ENCODE measurements around the gene NSD1. TPM values are rescaled to one million over a fixed set of nuclear protein-coding genes. Genes with fewer than 3 reads are reported as not detected.

Gene NSD1
- polyA plus RNA-seq, 4 donors, result 52.7 to 64.9 (median 57.5) TPM

DNA sequence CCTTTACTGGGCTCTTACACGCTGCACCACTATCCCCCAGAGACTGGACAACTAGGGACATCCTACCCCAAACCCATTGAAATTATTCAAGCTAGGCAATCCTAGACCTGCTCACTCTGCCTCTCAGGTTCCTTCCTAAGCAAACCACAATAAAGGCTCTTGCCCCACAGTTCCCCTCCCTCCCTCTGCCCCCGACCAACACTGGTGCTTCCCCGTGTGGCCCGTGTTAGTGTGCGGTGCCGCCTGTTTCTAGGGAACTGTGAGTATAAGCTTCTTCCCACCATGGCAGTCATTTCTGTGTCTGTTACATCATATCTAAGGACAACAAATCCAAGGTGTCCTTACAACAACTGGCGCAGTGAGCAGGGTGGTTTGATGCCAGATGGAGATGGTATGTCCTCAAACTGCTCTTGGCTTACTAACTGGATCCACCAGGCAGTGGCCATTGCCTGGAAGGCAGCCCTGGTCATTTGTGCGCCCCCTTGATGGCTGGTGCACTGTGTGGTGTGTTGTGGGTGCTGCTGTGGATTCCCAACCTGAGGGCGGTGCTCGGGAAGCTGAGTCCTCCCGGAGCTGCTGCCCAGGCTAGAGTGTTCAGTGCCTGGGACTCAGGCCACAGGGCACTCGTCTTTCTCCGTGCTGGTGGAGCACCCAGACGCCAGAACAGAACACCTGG, 186.5 kb downstream of the NSD1 start:
- DNase-seq (ENCODE audit: low read depth in 4 of 4, low spot score in 2 of 4), result no peak

DNA sequence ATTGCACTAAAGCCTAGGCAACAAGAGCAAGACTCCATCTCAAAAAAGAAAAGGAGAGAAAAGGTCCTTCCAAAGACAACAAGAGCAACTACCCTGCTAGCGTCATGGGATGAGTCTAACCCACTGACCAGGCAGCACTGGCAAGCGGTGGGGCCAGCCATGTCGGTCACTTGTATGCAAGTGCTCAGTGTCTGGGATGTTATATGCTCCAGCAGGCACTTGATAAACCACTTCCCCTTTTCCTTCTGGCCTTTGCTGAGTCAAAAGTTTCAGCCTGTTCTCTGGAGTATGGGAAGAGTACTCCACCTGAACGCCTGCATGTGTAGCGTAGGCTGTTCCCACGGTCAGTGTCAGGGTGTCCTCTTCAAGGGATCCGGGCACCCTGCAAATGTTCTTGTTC, 187.3 kb downstream of the NSD1 start:
- no peak for DNase-seq (ENCODE audit: low read depth in 4 of 4, low spot score in 2 of 4)

DNA sequence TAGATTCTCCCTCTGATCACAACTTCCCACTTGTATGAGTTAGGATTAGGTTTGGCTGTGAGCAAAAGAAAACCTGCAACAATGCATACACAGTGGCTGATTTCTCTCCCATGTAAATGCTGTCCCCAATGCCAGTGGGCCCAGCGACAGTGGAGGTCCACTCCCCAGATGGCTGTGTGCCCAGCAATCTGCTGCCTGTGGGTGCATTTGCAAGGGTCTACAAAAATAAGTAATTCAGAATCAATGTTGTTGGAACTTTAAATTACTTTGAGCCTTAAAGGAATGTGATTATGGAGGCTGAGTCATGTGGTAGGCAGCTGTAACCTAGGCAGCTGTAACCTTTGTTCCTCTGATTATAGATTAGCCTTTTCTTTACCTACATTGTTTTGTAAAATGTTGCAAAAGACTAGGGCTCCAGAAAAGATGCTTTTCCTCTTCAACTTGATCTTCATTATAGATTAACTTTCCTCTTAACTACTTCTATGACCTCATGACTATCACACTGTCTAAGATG, 192.4 kb downstream of the NSD1 start:
- DNase-seq (ENCODE audit: low read depth in 4 of 4, low spot score in 2 of 4), result no peak

DNA sequence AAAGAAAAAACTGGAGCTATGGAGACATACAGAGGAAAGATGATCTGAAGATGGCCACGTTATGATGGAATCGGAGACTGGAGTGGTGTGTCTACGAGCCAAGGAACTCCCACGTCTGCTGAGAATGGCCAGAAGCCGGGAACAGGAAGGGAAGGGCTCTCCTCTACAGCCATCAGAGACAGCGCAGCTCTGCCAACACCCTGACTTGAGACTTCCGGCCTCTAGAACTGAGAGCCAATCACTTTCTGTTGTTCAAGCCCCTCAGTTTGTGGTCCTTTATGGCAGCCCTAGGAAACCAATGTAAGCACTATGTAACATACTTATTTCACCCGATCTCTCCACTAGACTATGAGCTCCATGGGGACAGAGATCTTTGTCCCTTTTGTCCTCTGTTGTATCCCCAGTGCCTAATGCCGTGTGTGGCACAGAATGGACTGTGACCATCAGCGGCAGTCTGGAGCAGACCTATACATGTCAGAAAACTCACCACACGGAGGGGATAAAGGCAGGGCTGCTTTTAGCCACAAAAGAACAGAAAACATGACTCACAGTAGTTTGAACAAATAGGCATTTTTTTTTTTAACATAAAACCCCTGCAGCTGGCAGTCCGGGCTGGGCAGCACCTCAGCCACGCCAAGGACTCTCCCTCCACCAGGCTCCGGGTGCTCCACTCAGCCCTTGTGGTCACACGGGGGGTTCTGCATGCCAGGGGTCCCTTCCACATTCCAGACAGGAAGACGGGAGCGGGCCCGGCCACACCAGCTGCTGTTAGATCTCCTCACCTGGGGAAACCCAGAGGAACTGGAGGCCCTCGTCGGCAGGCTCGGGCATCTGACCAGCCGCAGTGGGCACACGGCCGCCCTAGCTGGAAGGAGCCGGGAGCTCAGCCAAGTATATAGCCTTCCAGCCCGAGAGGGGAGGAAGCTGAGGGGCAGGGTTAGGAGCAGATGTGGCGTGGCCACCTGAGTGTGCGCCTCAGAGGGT, 194.3 kb downstream of the NSD1 start:
- no peak for DNase-seq (ENCODE audit: low read depth in 4 of 4, low spot score in 2 of 4)

DNA sequence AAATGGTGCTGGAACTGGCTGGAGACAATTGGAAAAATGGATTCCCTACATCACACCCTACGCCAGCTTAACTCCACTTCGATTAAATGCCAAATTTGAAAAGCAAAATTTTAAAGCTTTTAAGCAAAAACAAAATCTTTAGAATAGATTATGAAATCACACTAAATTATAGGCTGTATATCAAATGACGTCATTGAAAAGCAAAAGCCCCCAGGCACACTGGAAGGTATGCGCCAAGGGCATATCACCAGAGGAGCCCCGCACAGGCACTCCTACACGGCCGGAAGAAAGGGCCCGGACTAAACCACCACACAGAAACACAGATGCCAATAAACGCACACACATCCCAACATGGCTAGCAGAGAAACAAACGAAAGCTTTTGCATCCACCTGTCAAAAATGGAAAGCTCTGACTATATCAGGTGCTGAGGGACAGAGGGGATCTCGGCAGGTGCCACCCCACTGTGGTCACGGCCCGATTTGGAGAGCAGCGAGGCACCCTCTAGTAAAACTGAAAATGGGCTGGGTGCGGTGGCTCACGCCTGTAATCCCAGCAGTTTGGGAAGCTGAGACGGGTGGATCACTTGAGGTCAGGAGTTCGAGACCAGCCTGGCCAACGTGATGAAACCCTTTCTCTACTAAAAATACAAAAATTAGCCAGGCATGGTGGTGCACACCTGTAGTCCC, 195.1 kb downstream of the NSD1 start:
- DNase-seq (ENCODE audit: low read depth in 4 of 4, low spot score in 2 of 4), result no peak

DNA sequence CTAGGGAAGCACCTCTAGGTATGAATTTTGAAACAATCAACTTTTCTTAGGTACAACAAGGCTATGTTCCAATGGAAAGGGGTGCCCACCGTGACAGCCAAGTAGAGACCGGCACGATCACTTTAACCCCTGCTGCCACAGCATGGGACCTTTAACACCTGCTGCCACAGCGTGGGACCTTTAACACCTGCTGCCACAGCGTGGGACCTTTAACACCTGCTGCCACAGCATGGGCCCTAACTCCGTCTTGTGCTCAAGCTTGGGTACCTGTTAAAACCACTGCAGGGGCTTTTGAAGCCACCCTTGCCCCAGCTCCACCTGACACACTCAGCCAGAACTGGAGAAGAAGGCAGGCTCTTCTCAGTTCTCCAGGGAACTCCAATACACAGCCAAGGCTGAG, 196.3 kb downstream of the NSD1 start:
- DNase-seq (ENCODE audit: low read depth in 4 of 4, low spot score in 2 of 4), result no peak

DNA sequence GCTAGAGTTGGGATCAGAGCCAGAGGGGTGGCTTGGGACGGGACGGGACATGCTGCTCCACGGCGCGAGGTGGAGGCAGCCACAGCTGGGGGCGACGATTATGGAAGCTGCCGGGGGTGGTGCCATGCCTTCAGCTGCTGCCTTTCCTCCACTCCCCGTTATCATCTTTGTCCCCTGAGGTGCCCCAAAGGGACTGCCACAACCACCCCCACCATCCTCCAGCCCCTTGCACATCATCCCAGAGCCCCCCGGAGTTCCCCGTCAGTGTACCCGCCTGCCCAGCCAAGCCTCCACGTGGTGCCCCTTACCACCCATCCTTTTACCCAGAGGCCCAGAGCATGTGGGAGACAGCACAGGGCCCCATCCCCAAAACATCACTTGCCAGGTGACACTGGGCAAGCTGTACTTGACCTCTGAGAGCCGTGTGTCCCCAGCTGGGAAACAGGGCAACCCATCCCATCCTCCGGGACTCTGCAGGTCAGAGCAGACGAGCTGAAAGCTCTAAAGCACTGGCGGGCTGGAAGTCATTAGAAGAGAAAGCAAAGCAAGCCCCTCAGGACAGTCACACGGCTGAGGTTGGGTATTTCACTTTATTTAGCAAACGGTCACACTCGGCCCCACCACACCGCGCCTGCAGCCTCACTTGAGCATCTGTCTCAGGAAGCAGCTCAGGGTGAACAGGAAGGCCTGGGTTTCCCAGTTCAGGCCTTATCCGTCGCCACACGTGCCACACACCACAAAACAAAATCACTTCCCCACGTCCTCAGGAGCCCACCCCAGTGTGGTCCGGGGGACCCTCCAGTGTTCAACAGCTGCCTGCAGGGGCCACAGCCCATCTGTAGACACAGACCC, 197.6 kb downstream of the NSD1 start:
- no peak for DNase-seq (ENCODE audit: low read depth in 4 of 4, low spot score in 2 of 4)

DNA sequence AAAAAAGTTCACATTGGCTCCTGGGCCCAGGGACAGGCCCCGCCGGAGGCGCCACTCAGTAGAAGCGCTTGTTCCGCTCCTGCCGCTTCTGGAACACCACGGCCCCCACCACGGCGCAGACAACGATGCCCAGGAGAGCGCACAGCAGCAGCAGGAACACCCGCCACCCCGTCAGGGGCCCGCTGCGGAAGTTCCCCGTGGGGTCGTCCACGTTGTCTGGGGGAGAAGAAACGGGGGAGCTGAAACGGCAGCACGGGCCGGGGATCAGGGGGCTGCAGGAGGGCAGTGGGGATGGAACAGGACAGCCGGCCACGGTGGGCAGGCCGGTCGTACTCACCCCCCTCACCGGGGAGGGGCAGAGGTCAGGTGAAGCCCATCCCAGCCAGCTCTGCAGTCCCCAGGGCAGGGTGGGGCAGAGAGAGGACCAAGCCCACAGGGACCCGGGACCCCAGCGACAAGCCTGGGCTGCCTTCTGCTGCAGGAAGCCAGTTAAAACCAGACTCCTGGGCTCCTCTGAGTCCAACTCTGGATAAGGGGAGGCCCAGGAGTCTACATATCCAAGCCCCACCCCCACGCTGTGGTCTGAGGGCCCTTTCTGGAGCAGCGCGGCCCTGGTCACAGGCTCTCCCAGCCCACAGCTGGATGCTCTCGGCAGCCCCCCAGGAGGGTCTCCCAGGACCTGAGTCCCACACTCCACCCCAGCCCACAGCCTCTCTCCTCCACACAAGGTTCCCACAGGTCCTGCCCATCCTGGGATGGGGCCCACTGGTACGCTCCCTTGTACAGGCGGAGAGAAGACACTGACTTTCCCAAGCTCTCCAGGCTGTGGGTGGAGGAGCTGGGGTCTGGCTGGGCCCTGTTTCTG, 198.7 kb downstream of the NSD1 start:
- DNase-seq (ENCODE audit: low read depth in 4 of 4, low spot score in 2 of 4), result no peak

DNA sequence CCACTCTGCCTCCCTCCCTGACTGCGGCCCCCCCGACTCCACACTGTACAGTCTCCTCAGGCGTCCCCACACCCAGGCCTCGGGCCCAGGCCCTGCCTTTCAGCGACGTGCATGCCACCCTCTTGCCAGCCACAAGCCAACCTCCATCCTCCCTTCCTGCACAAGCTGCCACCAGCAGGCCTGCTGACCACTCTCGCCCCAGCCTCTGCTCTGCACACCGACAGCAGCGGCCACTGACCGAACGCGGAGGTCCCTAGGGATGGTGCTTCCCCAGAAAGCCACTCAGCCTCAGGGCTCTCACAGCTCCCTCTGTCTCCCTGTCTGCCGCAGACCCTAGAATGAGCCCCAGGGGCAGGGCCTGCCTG, 199.3 kb downstream of the NSD1 start:
- DNase-seq (ENCODE audit: low read depth in 4 of 4, low spot score in 2 of 4), result no peak

DNA sequence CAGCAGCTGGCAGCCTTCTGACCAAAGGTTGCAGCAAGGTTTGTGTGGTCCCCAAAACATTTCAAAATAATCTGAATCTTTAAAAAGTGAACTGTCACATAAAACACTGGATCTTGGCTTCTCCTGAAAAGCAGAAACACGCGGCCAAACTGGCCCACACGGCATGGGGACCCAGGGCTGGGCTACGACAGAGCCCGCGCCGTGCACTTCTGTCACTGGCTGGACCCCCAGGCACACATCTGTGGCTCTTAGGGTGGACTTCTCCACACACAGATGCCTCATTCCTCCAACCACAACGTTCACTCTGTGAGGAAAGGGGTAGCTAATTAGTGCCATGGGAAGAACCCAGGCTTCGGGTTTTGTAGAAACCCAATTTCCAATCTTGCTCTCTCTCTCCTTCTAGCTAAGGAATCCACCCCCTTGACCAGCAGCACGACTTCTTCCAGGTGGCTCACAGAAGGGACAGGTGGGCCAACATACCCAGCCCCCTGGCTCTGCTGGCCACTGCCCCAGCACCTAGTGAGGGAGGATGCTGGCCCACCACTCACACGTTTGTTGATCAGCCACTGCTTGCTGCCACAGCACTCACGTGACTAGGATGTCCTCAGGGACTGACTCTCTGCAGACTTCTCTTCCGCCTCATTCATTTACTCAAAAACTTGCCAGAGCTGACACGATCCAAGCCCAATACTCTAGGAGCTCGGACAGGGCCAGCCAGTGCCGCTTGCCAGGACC, 200.0 kb downstream of the NSD1 start:
- no peak for DNase-seq (ENCODE audit: low read depth in 4 of 4, low spot score in 2 of 4)

DNA sequence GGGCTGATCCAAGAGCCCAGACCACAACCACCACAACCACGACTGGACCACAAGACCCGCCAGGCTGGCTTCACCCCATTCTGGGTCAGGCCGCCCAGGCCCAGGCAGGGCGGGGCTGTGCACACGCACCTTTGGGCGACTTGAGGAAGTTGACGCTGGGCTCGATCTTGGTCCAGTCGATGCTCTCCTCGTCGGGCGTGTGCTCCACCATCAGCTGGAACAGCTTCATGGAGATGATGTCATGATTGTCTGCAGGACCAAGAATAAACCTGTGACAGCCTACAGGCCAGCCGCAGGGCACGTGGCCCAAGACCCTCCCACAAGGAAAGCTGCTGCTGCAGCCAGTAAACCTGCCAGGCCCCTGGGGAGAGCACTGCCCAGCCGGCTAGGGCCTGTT, 200.6 kb downstream of the NSD1 start:
- DNase-seq (ENCODE audit: low read depth in 4 of 4, low spot score in 2 of 4), result no peak

DNA sequence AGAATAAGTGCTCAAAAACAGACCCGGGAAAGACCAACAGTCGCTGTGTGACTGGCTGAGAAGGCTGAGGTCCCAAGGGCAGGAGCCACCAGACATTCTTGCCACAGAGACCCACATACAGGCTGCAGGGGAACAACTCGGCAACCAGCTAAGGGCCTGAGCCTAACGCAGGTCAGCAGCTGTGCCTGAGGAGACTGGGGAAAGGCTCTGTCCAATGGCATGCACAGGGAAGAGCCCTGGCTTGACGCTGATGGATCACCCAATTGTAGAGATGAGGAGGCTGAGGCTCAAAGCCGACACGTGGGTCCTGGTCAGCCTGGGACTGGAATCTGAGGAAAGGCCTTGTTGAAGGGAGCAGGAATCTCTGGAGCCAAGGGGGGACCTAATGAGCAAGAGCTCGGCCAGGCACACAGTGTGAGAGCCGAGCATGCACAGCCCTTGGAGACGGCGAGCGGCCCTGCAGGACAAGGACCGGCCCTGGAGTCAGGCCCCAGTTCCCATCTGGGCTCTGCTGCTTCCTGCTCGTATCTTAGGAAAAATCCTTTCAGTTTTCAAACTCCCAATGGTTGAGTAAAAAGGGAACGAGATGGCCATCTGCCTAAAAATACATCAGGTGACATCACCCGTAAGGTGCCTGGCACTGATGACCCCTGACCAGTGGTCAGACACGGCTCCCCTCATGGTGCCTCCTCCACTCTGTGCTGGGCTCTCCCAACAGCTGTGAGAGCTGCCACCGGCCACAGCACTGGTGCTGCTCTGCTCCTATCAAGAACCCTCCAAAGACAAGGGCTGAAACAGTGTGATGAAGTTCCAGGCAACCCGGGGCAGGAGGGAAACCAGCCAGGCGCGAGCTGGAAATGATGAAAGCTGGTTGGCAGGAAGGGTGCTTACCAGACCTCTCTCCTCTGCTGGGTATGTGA, 201.5 kb downstream of the NSD1 start:
- no peak for DNase-seq (ENCODE audit: low read depth in 4 of 4, low spot score in 2 of 4)

DNA sequence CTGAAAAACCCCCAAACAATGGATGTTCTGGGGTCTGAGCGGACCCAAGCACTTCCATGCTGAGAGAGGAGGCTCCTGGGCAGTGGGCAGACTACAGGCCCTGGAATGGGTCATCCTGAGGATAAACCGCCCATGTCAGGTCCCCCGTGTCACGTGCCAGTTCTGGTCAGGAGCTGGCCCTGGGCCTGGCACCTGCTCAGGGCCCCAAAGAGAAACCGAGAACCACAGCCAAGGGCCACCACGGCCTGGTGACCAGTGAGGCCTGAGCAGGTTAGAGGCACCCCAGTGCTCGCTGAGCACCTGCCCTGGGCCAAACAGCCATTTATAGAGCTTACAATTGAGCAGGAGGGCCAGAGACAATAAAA, 202.1 kb downstream of the NSD1 start:
- DNase-seq (ENCODE audit: low read depth in 4 of 4, low spot score in 2 of 4), result no peak

DNA sequence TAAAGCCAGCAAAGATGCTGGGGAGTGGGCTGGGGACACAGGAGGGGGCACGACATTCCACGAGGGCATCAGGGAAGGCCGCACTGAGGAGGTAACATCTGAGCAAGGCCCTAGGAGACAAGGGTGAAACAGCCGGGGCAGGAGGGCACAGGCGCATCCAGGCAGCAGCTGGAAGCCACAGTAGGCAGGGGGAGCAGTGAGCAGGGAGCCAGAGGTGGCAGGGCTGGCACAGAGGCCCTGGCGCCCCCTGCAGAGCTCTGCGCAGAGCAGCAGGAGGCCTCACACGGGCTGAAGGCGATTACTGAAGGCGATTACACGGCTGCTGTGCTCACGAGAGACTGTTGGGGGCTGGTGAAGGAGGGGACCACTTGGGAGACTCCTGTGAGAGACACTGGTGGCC, 202.5 kb downstream of the NSD1 start:
- no peak for DNase-seq (ENCODE audit: low read depth in 4 of 4, low spot score in 2 of 4)

DNA sequence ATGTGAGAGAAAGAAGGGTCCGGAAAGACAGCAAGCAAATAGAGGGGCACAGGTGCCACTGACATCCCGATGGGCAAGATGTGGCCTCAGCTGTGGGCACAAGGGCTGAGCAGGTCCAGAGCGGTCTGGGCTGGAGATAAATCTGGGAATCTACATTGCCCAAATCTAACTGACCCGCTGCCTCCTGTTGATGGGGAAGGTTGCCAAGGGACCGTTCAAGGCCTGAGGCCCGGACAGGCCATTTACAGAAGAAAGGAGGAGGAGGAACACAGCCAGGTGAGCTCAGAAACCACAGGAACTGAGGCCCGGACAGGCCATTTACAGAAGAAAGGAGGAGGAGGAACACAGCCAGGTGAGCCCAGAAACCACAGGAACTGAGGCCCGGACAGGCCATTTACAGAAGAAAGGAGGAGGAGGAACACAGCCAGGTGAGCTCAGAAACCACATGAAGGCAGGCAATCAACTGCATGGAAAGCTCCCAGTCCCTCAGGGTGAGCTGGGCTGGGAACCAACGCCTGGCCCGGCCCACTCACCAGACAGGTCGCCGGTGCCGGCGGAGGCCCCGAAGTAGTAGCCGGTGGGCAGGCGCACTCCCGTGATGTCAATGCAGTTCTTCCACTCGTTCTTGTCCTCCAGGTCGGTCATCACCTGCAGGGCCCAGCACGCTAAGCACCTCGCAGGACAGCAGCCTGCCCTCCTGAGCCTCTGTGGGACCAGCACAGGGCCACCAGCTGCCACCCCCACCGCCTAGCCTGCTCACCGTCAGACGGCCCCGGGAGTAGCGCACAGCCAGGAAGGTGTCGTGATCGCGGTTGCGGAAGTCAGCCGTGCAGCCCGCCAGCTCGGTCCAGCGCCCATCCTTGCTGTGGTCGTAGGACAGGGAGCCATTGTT, 203.3 kb downstream of the NSD1 start:
- DNase-seq (ENCODE audit: low read depth in 4 of 4, low spot score in 2 of 4), result no peak

DNA sequence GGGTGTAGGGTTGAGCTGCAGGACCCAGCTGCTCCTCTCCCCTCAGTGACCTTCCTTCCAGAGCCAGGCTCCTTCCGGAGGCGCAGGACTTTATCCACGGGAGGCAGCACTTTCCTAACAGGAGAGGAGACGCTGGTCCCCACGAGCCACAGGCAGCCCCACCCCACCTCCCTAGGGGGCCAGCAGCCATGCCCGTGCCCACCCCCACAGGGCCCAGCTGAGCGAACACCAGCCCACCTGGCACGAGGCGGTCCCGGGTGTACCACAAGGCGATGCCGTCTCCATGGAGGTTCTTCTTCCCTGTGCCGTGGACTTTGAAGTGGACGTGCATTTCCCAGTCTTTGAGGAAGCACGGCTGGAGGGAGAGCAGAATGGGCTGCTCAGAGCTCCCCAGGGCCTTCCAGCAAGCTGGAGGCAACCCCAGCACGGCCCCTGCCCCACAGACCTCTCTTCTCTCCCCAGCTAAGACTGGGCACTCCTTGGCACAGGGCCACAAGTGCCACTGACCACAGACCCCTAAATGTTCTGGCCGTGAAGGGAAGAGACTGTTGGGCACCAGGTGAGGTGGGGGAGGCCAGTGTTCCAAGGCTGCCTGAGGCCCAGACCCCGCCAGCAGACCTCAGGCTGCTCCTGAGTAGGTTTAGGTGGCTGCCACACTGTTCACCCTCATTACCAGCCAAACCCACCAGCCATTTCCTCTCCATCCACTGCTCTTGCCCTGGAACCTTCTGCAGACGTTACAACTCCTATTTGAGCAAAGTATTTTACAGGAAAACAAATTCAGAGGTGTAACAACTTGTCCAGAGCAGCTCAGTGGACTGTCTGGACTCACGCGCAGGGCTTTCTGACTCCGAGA, 204.9 kb downstream of the NSD1 start:
- DNase-seq (ENCODE audit: low read depth in 4 of 4, low spot score in 2 of 4), result no peak

Data from left renal cortex interstitium (tissue), 4 donors.